ENCODE data around the gene GPR135. TPM values are rescaled to one million over a fixed set of nuclear protein-coding genes. Genes with fewer than 3 reads are reported as not detected.

The GPR135 gene
- 3.9 and 6.4 TPM in 2 replicates for total RNA-seq

GRCh38 chr14:59465316-59466135 is at the start of gene GPR135:
TSS of gene GPR135 (minus strand) at chr14:59465380. CDS start at chr14:59465226, 154 bp downstream.

GRCh38 chr14:59483819-59484638 is 18.8 kb upstream of the GPR135 start, which contains the start of the genes JKAMP and L3HYPDH:
TSS of gene JKAMP (plus strand) at chr14:59484517. CDS start at chr14:59484590, 73 bp downstream.
TSS of gene L3HYPDH (minus strand) at chr14:59484408. CDS start at chr14:59484316, 92 bp downstream.

Other genes starting within 250 kb of the GPR135 start
- gene L3HYPDH, start 19.0 kb upstream of the GPR135 start, total RNA-seq, result 74.5 and 76.9 TPM in 2 replicates
- gene JKAMP, start 19.1 kb upstream of the GPR135 start, total RNA-seq, result 113 and 120 TPM in 2 replicates
- not detected in 2 replicates for gene CCDC175, start 111.4 kb upstream of the GPR135 start, total RNA-seq